ENCODE data around the gene SERPINA5.

The SERPINA5 gene

GRCh38 chr14:94611179-94611578, 30.0 kb downstream of the SERPINA5 start:
- TF ChIP-seq CTCF (IDR thresholded peaks at IDR 0.05; ENCODE audit: low read length, missing control alignments) = no peak
- no peak overlapping the region for H3K4me3 ChIP-seq (replicated peaks; ENCODE audit: low read depth, low read length)
- DNase-seq (ENCODE audit: low read depth) = no peak

- DNase-seq (ENCODE audit: low read depth) = peak; percentile 78
- H3K4me3 ChIP-seq (replicated peaks; ENCODE audit: low read depth, low read length) = peak within 1 kb of the TSS; percentile 35
- no peak for TF ChIP-seq CTCF (IDR thresholded peaks at IDR 0.05; ENCODE audit: low read length, missing control alignments)
Measured at GRCh38 chr14:94612174-94612573, 30.9 kb downstream of the SERPINA5 start, which contains the start of gene SERPINA3. Gene SERPINA3, plus strand, starts transcription at chr14:94612391. Its CDS starts 2,051 bp downstream, at chr14:94614442.

- peak; percentile 62 for DNase-seq (ENCODE audit: low read depth)
- H3K4me3 ChIP-seq (replicated peaks; ENCODE audit: low read depth, low read length) = peak overlapping the region; percentile 35
- no peak for TF ChIP-seq CTCF (IDR thresholded peaks at IDR 0.05; ENCODE audit: low read length, missing control alignments)
Measured at GRCh38 chr14:94612580-94613554, 31.6 kb downstream of the SERPINA5 start.

DNA sequence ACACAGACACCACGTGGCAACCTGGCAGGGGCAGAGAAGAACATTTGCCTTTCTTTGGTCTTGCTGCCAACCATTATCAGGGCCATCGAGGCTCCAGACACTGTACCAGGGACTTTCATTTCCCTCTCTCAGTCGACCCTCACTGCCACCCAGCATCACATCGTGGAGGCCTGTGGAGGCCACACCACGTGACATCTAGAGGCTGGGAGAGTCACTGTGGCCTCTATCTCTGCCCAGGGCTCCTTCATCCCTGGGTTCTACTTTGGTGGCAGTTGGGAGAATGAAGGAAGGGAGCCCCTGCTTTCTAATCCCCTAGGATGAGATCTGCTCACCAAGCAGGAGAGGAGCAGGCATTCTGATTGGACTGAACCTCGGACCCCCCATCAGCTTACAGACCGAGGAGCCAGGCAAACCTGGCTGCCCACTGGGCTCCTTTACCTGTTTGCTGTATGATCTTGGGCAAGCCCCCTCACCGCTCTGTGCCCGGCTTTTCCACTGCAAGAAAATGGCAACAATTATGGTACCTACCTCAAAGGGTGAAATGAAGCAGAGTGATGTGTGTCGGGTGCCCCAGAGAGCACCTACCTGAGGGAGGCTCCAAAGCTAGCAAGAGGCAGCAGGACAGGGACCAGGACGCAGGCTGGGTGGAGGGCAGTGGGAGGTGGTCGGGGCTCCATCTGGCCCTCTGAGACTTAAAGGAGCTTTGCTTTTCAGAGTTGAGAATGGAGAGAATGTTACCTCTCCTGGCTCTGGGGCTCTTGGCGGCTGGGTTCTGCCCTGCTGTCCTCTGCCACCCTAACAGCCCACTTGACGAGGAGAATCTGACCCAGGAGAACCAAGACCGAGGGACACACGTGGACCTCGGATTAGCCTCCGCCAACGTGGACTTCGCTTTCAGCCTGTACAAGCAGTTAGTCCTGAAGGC, 32.8 kb downstream of the SERPINA5 start:
- H3K4me3 ChIP-seq (replicated peaks; ENCODE audit: low read depth, low read length) = peak overlapping the region; percentile 35
- no peak for TF ChIP-seq CTCF (IDR thresholded peaks at IDR 0.05; ENCODE audit: low read length, missing control alignments)
- no peak for DNase-seq (ENCODE audit: low read depth)

DNA sequence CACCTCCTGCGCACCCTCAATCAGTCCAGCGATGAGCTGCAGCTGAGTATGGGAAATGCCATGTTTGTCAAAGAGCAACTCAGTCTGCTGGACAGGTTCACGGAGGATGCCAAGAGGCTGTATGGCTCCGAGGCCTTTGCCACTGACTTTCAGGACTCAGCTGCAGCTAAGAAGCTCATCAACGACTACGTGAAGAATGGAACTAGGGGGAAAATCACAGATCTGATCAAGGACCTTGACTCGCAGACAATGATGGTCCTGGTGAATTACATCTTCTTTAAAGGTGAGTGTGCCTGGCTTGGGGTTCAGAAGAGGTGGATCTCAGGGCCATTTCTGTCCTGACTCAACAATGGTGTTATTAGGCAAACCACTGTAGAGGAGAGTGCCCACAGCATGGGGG, 33.6 kb downstream of the SERPINA5 start:
- H3K4me3 ChIP-seq (replicated peaks; ENCODE audit: low read depth, low read length) = peak overlapping the region; percentile 6
- TF ChIP-seq CTCF (IDR thresholded peaks at IDR 0.05; ENCODE audit: low read length, missing control alignments) = no peak
- DNase-seq (ENCODE audit: low read depth) = no peak

DNA sequence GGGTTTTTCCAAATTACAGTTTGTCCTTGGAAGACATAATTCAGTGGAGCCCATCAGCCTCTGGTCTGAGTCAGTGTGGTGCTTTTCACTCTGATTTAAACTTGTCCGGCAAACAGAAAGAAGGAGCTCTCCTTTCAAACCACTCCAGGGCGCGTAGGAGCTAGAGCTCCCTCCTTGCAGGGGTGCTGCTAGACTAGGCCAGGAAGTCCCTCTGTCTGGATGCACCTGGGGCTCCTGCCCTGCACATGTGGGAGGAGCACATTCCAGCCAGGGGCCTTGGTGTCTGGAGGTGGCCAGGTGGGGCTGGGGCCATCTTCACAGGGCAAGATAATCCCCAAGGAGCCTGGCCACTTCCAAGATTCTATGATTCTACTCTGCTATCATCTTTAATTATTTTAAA, 34.0 kb downstream of the SERPINA5 start:
- no peak for TF ChIP-seq CTCF (IDR thresholded peaks at IDR 0.05; ENCODE audit: low read length, missing control alignments)
- DNase-seq (ENCODE audit: low read depth) = no peak

More for the DNA sequence above, 34.0 kb downstream of the SERPINA5 start:
- peak overlapping the region; percentile 6 for H3K4me3 ChIP-seq (replicated peaks; ENCODE audit: low read depth, low read length)
